HG03108 (cell line): Measurements from ENCODE around the gene STIL.
"Not testable (repeated sequence)": the region's sequence is repeated elsewhere in the genome, so short reads cannot be mapped to it uniquely, and the experiment has no call there.

ENCODE experiments used
- ATAC-seq: cut with Tn5 transposase; IDR thresholded peaks from one replicate; pipeline ENCODE4 v1.9.1; 2021; ENCODE audit warnings: moderate library complexity; ENCODE audit not compliant: unreplicated experiment

STIL gene

DNA sequence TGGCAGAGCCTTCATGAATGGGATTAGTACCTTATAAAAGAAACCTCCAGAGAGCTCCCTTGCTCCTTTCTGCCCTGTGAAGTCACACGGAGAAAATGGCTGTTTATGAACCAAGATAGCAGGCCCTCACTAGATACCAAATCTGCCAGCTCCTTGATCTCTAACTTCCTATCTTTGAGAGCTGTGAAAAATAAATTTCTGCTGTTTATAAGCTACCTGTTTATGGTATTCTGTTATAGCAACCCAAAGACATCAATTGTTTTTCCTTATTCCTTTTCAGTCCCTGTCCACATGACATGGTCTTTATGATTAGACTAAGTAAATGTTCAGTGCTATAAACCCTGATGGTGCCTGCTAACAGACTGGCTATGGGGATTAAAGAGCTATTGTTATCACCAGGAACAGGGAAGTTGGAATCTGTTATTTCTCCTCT is 9.7 kb upstream of the STIL start:
- ATAC-seq = no peak

DNA sequence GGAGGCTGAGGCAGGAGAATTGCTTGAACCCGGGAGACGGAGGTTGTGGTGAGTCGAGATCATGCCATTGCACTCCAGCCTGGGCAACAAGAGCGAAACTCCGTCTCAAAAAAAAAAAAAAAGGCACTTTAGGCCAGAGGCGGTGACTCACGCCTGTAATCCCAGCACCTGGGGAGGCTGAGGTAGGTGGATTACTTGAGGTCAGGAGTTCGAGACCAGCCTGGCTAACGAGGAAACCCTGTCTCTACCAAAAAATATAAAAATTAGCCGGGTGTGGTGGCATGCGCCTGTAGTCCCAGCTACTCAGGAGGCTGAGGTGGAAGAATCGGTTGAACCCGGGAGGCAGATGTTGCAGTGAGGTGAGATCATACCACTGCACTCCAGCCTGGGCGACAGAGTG is 6.0 kb upstream of the STIL start:
- not testable (repeated sequence) for ATAC-seq

DNA sequence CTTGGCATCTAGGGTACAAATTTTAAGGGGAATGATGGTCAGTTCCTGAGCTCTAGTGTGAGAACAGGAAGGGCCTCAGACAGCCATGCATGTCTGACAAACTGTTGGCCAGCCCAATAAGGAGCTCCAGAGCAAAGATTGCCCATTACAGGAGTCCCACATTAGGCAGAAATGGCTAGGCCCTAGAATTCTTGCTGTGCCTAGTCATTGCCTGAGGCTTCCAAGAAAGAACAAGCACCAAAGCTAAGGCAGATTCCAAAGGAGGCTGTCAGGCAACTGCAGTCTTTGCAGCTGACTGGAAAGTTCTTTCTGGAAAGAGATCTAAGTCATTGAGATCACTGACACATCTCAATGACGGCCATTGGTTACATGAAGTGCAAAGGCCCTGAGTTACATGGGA is 3.9 kb upstream of the STIL start:
- ATAC-seq = no peak

DNA sequence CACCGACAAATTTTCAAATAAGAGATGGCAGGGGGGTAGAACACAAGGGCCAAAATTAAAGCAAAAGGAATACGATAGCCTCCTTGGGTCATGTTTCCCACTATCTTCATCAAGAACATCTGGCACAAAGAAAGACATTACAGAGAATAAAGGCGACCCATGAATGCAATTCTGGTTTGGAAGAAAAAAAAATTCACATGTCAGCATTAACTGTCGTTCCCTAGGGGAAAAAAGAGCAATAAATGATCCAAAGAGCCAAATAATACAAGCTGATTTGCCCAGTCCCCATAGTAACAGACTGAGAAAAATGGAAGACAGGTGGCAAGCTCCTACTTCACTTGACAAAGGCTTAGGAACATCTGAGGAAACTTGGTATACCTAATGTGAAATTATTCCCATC is 4.5 kb downstream of the STIL start:
- no peak for ATAC-seq

DNA sequence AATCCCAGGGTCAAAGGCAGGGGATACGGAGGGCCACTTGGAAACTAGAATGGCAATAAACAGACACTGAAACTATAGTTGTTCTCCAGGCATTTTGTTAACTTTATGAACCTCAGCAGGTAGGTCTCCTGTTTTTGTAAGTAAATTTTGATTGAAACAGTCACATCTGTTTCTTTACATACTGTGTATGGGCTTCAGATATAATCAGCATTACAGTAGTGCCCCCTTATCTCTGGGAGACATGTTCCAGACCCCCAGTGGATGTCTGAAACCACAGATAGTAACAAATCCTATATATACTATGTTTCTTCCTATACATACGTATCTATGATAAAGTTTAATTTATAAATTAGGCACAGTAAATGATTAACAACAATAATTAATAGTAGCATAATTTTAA is 11.5 kb downstream of the STIL start:
- no peak for ATAC-seq

DNA sequence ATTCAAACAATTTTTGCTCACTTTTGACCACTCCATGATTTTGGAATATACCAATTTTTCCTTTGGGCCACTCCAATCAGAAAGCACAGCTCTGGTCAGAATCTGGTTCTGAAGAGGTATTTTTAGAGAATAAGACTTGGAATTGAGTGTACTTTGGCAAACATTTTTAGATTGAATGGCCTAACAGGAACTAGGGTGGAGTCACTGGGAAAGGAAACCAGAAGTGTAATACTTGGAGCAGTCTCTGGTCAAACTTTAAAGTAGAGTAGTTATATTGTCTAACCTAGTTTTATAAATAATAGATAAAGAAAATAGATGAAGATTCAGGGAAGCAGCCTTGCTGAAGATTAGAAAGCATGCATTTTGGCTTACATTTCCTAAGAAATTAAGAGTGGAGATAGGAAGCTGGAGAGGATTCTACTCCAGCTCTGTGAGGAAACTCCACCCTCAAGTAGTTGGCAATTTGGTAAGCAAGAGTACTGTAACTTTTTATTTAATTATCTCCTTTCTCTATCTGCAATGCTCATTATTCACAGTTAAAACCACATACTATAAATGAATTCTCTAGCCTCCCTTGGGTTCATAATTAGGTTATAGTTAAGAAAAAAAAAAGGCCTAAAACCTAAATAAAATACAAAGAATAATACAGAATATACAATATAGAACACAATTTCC is 15.8 kb downstream of the STIL start:
- no peak for ATAC-seq

DNA sequence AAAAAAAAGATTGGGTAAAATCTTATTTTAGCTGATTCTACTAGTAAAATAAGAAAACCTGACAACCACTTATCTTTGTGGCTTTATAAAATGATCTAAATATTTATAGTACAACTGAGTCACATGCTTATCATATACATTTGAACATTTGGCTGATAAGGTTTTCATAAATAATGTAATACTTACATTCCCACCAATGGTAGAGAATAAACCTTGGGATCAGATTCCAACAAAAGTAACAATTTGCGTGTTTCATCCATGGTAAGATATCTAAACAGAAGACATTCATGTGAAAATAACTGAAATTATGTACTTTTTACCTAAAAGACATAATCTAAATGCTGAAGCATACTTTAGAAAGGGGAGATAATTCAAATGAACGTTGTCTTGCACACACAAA is 18.4 kb downstream of the STIL start:
- no peak for ATAC-seq

DNA sequence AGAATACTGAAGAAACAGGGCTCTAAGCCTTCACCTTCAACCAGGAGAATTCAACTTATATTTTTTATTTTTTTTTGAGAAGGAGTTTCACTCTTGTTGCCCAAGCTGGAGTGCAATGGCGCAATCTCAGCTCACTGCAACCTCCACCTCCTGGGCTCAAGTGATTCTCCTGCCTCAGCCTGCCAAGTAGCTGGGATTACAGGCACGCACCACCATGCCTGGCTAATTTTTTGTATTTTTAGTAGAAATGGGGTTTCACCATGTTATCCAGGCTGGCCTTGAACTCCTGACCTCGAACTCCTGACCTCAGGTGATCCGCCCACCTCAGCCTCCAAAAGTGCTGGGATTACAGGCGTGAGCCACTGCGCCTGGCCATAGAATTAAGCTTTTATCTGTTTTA is 19.1 kb downstream of the STIL start:
- ATAC-seq = not testable (repeated sequence)

DNA sequence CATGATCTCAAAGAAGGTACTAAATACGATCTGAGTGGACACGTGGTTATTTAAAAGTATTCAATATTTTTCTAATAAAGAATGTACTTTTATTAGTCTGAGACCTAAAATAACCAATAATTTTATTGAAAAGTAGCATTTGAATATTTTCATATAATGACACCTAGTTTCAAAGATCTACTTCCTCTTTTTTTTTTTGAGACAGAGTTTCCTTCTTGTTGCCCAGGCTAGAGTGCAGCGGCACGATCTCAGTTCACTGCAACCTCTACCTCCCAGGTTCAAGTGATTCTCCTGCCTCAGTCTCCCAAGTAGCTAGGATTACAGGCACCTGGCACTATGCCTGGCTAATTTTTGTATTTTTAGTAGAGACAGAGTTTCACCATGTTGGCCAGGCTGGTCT is 25.8 kb downstream of the STIL start:
- not testable (repeated sequence) for ATAC-seq

DNA sequence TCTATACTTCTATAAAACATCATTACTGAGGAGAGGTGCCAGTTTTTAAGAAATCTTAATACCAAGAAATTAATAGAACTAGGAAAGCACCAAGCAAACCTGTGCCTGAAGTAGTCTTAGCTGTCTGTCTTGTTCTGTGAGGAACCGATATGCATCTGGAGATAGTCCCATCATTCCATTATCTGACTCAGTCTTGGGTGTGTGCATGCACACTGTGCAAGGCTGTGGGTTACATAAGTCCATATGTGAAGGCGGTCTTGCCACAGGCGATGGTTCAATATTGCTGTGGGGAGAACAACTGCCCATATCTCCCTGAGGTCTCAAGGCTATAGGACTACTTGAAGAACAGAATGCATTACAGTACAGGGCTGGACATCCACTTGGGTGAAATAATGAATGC is 33.8 kb downstream of the STIL start:
- no peak for ATAC-seq

DNA sequence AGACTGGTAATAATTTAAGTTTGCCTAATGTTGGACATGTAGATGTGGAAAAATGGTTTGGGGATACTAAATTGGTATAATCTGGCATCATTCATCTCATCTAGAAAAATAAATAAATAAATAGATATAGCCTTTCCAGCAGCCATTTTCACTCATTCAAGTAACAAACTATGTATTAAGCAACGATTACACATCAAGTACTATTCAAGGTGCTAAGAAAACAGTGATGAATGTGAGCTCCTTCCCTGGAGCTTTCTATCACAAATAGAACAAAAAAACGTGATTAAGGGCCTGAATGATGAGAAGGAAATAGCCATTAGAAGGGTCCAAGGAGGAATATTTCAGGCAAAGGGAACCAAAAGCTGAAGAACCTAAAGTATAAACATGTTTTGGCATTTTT is 37.1 kb downstream of the STIL start:
- no peak for ATAC-seq

DNA sequence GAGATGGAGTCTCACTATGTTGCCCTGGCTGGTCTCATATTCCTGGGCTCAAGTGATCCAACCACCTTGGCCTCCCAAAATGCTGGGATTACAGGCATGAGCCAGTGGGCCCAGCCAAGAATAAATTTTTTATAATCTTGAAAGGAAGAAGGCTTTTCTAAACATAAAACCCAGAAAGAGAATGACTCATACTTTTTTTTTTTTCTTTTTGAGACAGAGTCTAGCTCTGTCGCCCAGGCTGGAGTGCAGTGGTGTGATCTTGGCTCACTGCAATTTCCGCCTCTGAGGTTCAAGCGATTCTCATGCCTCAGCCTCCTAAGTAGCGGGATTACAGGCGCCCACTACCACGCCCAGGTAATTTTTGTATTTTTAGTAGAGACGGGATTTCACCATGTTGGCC is 38.1 kb downstream of the STIL start:
- not testable (repeated sequence) for ATAC-seq

DNA sequence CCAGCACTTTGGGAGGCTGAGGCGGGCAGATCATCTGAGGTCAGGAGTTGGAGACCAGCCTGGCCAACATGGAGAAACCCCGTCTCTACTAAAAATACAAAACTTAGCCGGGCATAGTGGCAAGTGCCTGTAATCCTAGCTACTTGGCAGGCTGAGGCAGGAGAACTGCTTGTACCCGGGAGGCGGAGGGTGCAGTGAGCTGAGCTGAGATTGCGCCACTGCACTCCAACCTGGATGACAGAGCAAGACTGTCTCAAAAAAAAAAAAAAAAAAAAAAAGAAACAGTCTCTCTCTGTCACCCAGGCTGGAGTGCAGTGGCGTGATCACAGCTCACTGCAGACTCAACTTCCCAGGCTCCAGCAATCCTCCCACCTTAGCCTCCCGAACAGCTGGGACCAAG is 48.4 kb downstream of the STIL start:
- ATAC-seq = not testable (repeated sequence)

DNA sequence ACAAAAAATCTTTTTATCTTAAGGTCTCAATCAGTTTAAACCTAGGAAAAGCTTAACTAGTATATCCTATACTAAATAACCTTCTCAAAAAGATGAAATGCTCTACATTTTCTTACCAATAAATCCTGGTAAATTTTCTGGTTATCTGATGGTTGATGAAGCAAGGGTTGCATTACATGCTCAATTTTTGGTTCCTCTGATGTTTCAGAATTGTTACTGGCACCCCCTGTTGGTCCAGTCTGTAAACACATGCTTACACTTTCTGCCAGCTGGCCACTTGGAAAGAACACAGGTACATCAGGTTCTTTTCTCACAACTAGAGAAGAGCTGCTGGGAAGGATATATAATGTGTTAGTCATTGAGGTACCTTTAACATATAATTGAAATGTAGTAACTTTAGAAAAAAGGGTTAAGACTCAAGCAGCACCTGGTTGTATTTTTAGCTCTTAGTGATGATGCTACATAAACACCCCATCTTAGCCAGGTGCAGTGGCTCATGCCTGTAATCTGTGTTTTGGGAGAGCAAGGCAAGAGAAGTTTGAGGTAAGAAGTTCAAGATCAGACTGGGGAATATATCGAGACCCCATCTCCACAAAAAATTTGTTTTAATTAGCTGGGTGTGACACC is 51.0 kb downstream of the STIL start:
- no peak for ATAC-seq

DNA sequence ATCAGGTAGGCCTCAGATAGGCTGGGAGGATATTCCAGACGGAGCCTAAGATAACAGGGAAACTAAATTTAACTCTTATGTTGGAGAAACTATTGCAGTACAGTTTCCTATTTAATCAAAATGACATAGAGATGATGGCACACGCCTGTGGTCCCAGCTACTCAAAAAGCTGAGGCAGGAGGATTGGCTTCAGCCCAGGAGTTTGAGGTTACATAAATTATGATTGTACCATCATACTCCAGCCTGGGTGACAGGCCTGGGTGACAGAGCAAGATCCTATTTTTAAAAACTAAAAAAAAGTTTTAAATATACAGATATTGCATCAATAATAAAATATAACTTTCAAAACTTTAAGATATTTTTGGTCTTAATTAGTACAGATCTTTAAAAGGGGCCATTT is 56.7 kb downstream of the STIL start:
- ATAC-seq = no peak

DNA sequence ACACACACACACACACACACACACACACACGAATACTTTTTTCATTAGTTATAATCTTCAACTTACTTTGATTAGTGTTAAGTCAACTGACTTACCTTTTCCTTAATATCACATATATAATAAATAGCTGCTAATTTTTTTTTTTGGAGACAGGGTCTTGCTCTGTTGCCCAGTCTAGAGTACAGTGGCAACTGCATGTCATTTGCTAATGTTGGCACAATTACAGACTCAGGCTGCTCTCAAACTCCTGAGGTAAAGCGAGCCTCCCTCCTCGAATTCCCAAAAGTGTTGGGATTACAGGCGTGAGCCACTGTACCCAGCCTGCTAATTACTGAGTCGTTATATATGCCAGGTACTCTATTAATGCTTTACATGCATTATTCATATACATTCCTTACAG is 61.2 kb downstream of the STIL start:
- ATAC-seq = no peak

DNA sequence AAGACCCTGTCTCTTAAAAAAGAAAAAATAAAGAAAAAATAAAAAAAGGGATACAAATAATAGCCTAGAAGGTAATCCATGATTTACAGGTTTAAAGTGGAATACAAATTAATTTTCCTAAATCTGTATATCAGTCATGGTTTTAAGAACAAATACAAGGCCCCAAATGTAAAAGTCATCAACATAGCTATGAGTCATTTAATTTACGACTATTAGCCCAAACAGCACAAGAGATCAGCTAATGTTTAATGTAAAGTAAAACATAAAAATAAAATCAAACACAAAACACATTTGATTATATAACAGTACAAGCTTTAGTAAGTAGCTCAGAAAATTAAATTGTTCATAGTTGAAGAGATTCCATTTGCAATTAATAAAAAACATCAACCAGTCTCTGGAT is 61.6 kb downstream of the STIL start:
- ATAC-seq = no peak

DNA sequence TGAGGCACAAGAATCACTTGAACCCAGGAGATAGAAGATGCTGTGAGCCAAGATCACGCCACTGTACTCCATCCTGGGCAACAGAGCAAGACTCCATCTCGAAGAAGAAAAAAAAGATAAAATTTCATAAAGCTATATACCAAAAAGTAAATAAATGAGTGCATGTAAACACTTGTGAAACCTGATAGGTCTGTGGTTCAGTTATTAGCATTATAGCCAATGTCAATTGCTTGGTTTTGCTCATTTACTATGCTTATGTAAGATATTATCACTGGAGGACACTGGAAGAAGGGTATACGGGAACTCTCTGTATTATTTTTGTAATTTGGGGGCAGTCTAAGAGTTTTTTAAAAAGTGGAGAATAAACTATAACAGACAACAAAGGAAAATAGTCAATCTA is 64.2 kb downstream of the STIL start:
- ATAC-seq = no peak

DNA sequence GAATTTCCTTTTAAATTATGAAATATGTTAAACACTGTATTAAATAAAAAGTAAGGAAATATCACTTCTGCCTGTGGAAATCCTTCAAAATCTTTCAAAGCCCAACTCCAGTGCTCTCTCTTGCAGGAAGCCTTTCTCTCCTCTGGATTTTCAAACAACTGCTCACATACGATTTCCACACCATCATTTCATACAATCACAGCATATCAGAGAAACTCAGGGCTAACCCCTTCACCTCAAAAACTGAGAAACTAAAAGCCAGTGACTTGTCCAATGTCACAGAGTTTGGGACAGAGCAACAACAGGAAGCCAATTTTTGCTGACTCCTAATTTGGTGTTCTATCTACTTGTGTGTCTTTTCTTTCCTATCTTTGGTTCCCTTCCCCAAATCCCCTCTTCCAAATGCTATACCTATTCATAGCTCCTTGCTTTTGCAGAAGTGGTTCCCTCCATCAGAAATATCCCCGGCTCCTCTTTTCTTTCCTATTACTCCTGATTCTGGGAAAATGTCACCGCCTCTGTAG is 69.5 kb downstream of the STIL start:
- ATAC-seq = no peak

DNA sequence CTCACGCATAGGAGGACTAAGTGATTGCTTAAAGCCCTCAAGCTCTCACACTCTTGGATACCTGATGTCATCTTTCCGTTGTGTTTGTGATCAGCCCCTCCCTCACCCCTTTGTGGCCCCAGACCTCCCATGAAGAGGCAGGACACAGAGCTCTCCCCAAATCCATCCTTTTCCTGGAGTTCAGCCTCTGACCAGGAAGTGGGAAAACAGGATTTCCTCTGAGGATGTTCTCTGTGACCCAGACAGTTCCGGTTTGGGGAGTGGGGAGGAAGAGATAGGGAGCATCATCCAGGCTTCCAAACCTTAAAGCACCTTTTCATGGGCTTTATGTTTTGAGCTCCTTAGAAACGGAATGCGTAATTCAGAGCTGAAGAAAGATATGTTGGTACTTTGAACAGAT is 70.0 kb downstream of the STIL start:
- no peak for ATAC-seq

DNA sequence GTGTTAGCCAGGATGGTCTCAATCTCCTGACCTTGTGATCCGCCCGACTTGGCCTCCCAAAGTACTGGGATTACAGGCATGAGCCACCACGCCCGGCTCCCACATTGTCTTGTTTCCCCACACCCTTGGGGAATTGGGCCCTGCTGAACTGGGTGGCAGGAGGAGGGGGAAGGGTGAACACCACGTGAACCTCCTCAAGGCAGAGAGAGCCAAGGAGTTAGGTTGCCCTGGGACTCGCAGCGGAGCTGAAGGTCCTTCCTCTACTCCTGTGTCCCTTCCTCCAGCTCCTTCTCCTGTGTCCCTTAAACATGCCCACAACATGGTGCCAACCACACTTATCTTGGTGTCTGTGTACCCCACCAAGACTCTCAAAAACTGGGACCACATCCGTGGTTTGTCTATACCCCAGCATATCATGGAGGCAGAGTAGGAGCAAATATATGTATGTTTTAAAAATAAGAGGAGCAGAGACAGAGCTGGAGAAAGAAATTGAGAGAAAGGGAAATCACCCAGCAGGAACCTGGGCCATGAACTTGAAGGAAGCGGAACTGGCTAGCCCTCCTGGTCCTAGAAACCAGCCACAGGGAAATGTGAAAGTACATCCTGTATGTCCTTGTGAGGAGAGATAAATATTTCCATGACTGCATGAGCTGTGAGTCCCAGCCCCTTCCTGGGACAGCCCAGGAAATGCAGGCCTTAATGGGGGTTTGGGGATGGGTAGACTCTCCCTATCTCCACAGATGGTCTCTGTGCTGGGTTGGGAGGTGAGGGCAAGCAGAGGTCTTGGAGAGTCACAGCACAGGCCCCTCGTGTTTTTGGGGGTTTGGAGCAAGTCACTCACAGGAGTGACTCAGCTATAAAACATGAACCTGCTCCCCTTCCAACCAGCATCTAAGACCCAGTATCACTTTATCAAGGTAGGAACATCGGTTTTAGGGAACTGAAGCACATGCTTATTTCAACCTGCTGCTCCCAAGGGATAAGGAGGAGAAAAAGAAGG is 72.5 kb downstream of the STIL start:
- ATAC-seq = no peak
